ENCODE data around the gene FHIT. TPM values are rescaled to one million over a fixed set of nuclear protein-coding genes. Genes with fewer than 3 reads are reported as not detected.

FHIT gene
- total RNA-seq, 1 donor from 2014 or later: 1.3 TPM

DNA sequence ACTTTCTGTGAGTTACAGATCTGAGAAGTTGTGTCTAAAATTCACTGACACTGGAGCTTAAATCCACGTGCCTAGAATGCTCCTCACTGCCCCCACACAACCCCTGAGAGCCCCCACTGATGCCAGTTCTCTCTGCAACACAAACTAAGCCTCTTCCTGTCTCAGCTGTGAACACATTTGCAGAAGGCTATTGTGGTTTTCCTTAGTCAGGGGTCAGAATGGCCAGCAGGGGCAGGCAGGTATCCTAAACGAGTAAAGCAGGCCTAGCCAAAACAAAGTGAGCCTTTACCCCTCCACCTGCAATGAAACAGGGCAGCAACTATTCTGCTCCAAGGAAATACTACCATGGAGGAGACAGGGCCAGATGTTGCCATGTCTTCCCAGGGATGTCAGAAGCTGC is 78.6 kb downstream of the FHIT start:
- DNase-seq (ENCODE audit: low read depth, low spot score): no peak

DNA sequence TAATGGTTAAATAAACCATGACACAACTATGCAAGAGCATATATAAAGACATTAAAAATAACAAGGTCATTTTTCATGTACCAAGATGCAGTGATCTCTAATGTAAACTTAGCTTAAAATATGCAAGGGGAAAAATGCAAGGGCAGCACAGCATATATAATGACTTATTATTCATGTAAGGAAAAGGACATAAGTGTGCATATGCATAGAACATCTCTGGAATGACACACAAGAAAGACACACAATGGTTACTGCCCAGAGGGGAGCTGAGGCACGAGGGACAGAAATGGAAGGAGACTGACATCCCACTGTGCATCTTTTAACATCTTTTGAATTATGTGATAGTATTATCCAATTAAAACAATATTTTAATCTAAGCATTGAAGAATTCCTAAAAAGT is 79.0 kb downstream of the FHIT start:
- DNase-seq (ENCODE audit: low read depth, low spot score): no peak

DNA sequence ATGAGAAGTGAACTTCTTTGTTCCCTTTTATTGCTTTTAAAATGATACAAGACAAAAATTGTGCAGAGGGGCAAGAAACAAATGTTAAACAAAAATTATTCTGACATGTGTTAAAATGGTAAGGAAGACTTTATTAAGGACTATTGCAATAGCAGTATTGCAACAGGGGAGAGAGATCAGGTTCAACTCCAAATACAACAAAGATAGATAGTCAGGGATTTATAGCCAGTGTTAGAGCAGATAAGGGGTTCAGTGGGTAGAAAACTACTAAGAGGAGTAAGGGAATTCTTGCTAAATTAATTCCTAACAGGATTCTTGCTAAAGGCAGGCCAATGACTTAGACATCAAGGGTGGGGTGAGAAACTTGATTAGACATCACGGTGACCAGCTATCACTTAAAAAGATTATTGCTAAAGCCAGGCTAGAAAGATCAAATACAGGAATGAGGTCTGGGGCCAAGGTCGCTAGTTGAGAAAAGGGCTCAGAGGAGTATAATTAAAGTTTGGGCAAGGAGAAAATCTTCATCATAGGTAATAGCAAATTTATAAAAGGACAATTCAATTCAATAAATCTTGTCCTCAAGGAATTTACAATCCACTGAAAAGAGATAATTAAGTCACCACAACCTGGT is 81.5 kb downstream of the FHIT start:
- no peak for DNase-seq (ENCODE audit: low read depth, low spot score)

DNA sequence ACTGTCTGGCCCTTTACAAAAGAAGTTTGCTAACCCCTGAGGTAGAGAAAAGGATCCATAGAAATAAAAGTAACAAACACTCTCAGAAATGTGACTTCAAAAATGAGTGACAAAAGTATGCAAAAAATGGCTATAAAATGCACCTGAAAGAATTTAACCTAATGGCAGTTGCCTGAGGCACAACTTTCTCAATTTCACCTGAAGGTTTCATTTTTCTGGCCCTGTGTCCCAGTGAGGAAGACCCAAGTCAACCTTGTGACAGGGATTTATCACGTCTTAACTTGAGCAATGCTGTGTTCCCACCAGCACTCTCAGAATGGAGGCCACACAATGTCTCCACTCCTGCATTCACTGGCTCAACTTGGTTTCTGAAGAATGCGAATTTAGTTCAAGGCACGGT is 83.0 kb downstream of the FHIT start:
- DNase-seq (ENCODE audit: low read depth, low spot score): no peak

DNA sequence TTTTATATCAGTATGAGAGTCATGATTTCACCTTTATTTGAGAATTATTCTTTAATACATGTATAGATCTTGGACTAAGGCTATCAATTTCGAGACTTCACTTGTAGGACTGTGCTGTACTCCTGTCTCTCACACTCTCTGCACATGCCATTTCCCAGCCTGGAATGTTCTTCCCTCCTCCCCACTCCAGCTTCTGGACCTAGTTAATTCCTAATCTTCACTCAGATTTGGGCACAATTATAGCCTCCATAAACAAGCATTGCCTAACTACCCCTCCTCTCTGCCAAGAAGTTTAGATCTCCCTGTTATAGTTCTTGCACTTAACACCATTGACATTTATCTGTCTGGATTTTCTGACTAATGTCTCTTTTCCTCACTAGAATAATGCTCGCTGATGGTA is 88.3 kb downstream of the FHIT start:
- DNase-seq (ENCODE audit: low read depth, low spot score): no peak

DNA sequence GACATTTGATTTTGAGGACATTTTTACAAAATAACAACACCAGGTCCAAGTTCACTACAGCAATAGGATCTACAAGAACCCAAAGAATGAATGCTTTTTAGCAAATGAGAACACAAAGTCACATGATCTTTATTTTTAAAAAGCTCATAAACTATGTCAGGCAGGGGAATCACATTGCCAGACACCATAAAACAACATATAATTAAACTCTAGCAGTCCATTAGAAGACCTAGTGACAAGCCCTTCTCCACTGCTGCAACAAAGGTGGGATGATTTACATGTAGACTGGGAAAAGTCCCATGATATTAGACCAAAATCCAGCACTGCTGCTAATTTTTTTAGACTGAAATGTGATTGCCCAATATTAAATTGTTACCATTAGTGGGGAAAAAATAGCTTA is 92.6 kb downstream of the FHIT start:
- DNase-seq (ENCODE audit: low read depth, low spot score): no peak

DNA sequence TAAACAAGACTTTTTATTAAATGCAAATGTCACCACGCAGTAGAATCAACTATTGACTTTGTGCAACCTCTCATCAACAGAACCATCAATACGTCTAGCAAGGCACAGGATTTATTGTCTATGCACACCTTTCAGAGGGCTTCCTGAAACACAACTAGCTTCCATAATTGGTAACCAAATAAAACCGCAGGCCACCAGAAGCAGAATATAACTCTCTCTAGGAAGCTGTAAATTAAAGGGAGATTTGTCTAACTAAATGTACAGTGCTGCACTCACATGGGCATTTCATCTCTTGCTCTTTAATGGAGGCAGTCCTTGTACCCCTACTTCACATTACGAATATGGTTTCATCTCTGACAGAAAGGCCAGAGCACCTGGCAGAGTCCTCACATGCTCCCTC is 93.0 kb downstream of the FHIT start:
- no peak for DNase-seq (ENCODE audit: low read depth, low spot score)

DNA sequence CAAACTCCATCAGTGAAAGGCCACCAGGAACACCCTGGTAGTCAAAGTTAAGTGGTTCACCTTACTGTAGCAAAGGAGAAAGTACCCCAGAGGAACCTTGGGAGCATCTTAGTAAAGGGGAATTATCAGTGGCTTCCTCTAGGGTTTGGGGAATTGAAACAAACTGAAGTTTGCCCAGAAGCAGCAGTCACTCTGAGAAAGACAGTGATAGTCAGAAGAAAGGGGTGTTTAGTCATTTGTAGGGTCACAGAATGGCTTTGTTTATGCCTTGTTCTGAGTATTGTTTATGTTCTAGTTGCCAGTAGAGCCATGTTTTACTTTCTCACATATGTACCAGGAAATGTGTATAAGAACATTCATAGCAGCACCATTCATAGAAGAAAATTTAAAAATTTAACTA is 93.8 kb downstream of the FHIT start:
- no peak for DNase-seq (ENCODE audit: low read depth, low spot score)

DNA sequence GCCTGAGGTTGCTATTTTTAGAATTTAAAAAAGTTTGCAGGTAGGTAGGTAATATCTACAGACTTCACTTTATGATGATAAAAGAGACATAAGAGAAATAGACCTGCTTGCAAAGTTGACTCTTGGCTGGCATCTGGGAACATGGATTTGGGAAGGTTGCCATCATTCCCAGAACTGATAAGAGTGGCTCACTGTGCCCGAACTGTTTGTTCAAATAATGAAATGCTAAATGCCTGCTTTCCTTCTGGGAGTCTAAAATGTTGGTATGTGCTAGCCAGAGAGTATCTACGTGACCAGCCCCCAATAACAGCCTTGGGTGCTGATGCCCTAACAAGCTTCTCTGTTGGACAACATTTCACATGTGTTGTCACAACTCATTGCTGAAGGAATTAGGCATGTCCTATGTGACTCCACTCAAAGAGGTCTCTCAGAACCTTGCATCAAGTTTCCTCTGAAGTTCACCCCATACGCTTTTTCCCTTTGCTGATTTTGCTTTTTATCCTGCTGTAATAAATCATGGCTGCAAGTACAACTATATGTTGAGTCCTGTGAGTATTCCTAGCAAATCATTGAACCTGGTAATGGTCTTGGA is 95.5 kb downstream of the FHIT start:
- DNase-seq (ENCODE audit: low read depth, low spot score): no peak

DNA sequence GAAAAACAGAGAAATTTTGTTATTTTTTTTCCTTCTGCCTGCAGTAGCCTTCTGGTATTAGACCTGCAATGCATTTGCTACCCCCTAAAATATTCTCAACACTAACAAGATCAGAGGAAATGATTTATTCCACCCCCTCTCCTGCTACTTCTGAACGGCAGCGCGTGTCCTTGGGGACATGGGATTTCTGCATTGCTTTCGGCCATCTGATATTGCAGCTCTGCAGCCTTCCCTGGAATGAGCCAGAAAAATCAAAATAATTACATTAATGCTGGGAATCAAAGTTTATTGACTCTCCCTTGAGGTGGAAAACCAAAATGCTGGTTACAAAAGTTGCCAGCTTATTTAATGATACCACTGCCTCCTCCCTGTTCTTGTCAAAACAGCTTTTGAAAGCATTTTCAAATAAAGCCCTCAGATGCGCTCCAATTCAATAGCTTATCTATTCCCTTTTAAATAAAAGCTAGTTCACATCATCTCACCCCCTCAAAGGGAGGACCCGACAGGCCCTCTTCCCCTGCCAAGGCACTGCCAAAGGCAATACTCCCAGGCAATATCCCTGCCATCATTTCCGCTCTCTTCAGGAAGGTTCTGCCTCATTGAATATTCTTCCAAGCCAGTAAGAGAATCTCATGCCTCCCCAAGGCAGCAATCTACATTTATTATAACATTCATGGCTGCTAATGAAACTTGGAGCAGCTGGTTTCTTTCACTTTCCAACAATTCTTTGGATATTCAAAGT is 96.6 kb downstream of the FHIT start:
- DNase-seq (ENCODE audit: low read depth, low spot score): no peak

DNA sequence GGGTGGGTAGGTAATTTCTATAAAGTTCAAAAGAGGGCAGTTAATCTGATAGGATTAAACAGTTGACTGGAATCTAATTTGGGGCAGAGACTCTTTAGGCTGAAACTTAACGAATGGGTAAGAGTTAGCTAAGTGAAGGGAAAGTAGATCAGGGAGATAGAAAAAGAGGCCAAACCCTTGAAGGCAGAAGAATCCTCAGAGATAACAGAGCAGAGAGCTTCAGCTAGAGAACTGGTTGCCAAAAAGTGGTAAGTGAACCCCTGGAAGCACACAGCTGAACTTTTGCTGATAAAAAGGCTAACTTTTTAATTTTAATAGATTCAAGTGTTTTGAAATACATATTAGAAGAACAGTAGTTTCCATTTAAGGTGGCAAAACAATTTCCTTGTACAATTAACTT is 99.2 kb downstream of the FHIT start:
- no peak for DNase-seq (ENCODE audit: low read depth, low spot score)

DNA sequence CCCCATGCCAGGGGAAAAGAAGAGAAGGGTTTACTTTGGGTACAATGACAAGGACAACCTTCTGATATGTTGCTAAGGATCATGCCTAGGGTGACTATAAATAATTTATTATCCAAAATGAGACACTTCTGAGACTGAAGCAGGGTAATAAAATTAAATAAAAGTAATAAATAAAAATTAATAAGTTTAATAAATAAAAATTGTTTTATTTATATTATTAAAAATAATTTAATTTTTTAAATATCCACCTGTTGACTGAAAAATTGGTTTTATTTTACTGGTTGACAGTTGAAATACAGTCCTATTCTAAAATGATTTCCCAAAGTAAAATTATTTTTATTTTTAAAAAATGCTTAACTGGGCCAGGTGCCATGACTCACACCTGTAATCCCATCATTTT is 102.0 kb downstream of the FHIT start:
- no peak for DNase-seq (ENCODE audit: low read depth, low spot score)

DNA sequence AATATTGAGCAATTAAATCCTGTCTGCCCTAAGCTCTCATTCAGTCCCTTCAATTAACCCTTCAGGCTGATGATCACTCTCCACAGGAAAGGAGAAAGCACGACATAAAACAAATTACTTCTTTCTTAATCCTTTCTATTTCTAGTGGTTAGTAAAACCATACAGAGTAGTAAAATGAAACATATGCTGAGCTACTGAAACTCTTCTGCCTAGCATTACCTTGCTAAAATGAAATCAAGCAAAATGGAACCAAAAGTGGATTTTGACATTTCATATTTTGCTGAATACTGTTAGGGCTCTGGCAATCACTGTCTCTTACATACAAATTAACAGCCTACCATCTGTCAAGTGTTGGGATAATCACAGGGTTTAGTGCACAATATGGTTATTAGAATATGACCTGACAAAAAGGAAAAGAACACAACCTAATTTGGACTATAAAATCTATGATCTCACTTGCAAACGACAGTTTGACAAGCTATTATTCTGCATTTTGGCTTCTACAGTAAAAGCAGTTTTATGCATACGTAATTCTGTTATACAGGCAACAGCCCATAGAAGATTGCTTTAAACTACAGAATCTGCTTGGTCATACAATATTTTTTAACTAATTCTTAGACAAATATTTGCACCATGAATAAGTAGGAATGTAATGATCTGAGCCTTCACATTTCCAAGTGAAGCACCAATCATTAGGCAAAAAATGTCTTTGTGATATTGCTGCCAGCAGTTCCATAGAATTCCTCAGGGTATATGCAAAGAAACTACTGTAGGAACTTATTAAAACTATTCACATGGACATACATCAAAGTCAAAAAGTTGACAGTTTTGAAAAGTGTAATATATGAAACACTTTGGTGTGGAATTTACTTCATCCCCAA is 105.0 kb downstream of the FHIT start:
- no peak for DNase-seq (ENCODE audit: low read depth, low spot score)

DNA sequence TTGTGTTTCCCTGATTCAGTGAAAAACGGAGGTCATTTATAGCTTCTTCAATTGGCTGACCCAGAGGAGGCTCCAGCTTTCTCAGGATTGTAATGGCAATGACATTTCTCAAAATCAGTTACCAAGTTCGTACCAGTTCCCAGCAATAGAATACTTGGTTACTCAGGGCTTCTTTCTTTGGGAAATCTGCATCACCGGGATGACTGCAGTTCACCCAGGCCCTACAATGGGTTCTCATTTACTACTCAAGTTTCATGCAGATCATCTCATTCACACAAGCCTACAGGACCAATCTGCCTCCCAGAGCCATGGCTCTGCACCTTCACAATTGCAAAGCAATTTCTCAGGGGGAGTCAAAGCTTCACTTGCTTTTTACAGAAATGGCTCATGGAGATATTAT is 109.6 kb downstream of the FHIT start:
- DNase-seq (ENCODE audit: low read depth, low spot score): no peak

DNA sequence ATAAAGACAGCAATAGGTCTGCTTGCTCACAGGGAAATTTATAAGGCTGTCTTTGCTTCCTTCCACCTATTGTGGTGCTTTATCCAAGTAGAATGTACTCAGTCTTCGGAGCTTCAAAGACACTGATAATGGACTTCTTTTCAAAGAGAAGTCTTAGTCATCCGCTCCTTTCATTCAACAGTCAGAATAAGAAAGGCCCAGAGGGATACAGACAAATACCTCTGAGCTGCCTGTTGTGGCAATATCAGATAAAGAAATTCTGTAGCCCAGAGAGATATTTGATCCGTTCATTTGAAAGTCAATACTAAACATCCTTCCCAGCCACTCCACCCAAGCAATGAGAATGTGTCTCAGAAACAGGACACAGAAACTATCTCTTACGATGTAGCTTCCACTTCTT is 110.0 kb downstream of the FHIT start:
- no peak for DNase-seq (ENCODE audit: low read depth, low spot score)

DNA sequence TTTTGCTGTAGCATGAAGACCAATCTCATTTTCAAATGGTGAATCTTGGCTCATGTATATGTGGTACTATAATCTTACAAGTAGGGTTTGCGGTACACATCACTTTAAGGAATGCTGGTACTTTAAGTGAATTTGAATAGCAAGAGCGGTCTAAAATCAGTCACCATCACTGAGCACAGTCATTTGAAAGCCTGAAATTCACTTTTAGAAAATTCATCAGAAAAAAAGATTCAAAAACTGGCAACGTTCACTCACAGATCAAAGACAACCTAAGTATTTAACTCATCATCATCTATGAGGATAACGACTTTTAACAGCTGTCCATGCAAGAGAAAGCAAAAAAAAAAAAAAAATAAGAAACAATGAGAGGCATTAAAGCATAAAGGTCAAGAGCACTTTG is 111.6 kb downstream of the FHIT start:
- DNase-seq (ENCODE audit: low read depth, low spot score): no peak

DNA sequence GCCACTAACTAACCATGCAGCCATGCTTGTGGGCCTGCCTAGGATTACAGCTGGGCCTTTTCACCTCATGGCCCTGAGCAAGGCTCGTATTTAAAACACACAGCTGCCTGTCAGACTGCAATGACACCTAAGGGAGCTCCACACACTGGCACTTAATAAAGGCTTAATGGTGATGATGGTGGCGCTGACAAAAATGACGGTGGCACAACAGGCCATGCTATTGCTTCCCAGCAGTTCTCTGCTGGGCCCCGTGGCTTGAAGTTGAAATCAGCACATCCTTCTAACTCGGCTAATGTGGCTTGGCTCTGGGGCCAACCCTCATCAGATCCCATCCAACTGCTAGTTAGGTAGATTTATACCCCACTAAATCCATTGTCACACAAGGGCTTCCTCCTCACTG is 112.9 kb downstream of the FHIT start:
- no peak for DNase-seq (ENCODE audit: low read depth, low spot score)

DNA sequence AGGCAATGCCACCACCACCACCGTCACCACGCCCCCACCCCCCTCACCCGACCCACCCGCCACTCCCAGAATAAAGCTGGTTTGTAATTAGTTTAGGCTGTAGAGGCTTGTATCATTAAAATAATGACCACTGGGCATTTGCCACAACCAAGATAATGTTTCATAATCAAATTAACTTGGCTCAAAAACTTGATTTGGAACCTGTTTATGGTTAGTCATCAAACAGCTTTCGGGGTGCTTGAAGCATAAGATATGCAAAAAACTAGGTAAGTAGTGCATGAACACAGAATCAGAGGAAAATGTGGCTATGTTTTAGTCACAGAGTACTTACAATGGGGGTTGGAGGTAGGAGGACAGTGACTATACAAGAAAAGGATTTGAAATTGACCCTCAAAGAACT is 115.1 kb downstream of the FHIT start:
- no peak for DNase-seq (ENCODE audit: low read depth, low spot score)

DNA sequence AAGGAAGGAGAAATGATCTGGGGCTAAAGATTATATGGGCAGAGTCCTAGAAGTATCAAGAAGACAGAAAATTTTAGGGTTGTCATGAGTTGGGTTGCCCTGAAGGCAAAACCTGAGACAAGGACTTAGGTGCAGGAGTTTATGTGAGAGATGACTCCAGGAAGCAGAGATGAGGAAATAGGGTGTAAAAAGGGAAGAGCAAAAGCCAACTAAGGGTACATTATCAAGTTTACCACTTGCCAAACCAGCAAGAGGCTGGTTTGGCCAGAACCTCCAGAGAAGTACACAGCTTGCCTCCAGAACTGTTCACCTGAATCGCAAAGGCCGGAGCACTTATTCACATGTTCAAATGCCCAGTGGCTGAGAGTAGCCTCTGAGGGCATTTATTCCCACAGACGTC is 116.7 kb downstream of the FHIT start:
- DNase-seq (ENCODE audit: low read depth, low spot score): no peak

DNA sequence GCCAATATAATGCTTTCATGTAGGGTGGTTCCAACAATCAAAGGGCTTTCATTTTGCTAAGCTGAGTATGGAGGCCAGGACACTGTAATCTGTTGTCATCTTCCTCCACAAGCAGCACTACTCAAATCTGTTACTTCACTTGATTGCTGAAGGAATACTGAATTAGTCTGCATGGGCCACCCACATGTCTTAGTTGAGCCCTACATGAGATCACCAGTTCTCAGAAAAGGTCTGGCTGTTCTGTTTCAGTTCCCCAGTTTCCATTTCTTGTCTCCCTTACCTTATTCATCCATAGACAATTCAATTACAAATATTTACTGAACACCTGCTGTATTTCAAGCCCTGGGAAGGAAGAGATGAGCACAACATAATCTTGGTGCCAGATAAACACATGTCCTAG is 119.2 kb downstream of the FHIT start:
- DNase-seq (ENCODE audit: low read depth, low spot score): no peak

DNA sequence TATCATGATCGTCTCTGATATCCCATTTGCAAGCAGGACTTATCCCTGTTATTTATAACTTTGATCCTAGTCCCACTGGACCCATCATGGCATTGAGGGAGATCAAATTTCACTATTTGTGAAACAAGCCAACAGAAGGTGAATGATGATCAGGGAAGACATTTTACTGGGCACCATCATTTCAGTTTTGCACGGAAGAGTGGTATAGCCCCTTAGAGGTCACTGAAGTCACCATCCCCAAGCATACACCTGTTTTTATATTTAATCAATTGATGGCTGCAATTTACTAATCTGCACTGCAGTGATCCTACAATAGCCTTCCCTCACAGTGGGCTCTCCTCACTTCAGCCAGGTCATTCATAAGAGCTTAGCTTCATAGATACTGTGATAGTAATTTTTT is 132.4 kb downstream of the FHIT start:
- DNase-seq (ENCODE audit: low read depth, low spot score): no peak
